NCI-H82 treated with DMSO at 0.1 percent for 48 hours (cell line): ENCODE results near the gene OR2M7.
"Not testable (repeated sequence)": the region's sequence is repeated elsewhere in the genome, so short reads cannot be mapped to it uniquely, and the experiment has no call there.

Experiments
- DNase-seq: peaks from one replicate; lab custom pipeline; 2025; ENCODE audit not compliant: unreplicated experiment; lab: John Stamatoyannopoulos, UW

OR2M7 gene

GRCh38 chr1:248324468-248324867 lies at the start of gene OR2M7:
TSS of gene OR2M7 (minus strand) at chr1:248324568. CDS start at chr1:248324568, 0 bp downstream.
- DNase-seq = no peak

- no peak for DNase-seq
These were observed 49.4 kb upstream of the OR2M7 start for GRCh38 chr1:248373761-248374160.

GRCh38 chr1:248372394-248372793 lies 48.0 kb upstream of the OR2M7 start:
- DNase-seq = no peak

- no peak for DNase-seq
These were observed 42.2 kb upstream of the OR2M7 start for GRCh38 chr1:248366609-248367008.

GRCh38 chr1:248361121-248361715 lies 36.9 kb upstream of the OR2M7 start, which contains the start of gene OR2T4:
TSS of gene OR2T4 (plus strand) at chr1:248361665. CDS start at chr1:248361665, 0 bp downstream.
- DNase-seq = no peak

GRCh38 chr1:248359415-248359814 lies 35.0 kb upstream of the OR2M7 start:
- DNase-seq = no peak

- no peak for DNase-seq
These were observed 24.1 kb upstream of the OR2M7 start, which contains the start of gene OR14C36 for GRCh38 chr1:248348475-248348874. TSS of gene OR14C36 (plus strand) at chr1:248348775. CDS start at chr1:248348775, 0 bp downstream.

- DNase-seq = no peak
These were observed 19.1 kb upstream of the OR2M7 start for GRCh38 chr1:248343451-248343850.

GRCh38 chr1:248316796-248317195 lies 7.6 kb downstream of the OR2M7 start:
- no peak for DNase-seq

- not testable (repeated sequence) for DNase-seq
These were observed 17.6 kb downstream of the OR2M7 start for GRCh38 chr1:248306740-248307139.

GRCh38 chr1:248306103-248306502 lies 18.3 kb downstream of the OR2M7 start:
- no peak for DNase-seq

- not testable (repeated sequence) for DNase-seq
These were observed 18.7 kb downstream of the OR2M7 start for GRCh38 chr1:248305672-248306071.

- DNase-seq = no peak
These were observed 21.0 kb downstream of the OR2M7 start, which contains the start of gene OR2T12 for GRCh38 chr1:248303324-248303723. TSS of gene OR2T12 (minus strand) at chr1:248303424. CDS start at chr1:248295578, 7,846 bp downstream.

GRCh38 chr1:248288391-248288790 lies 36.0 kb downstream of the OR2M7 start:
- no peak for DNase-seq

- no peak for DNase-seq
These were observed 46.5 kb downstream of the OR2M7 start, which contains the start of gene OR2T33 for GRCh38 chr1:248277876-248278275. TSS of gene OR2T33 (minus strand) at chr1:248277976. CDS start at chr1:248273814, 4,162 bp downstream.
